Sigmoid colon (tissue), 4 donors: ENCODE measurements around the gene NOL4L.

ENCODE experiments used
- POLR2A ChIP-seq, 2 donors: fragments of 450-650 bp; IDR thresholded peaks; one replicate each; pipeline ENCODE4 v1.6.1; 2016; ENCODE audit warnings: antibody characterized with exemption in 2 of 2, mild to moderate bottlenecking in 2 of 2, moderate library complexity in 2 of 2
- POLR2AphosphoS5 ChIP-seq, 4 donors: sonication (generic); formaldehyde crosslinking; IDR thresholded peaks; one replicate each; pipeline ENCODE4 v1.6.1; 2017; ENCODE audit warnings: antibody characterized with exemption in 4 of 4
- TF ChIP-seq, protein P1 (sequence below), 4 experiments: fragments of 450-650 bp in 3 of 4; fragments of 200-600 bp in 1 of 4; IDR thresholded peaks; one replicate each; pipeline ENCODE4 v1.5.1; 2016 to 2019; ENCODE audit warnings: antibody characterized with exemption in 4 of 4, mild to moderate bottlenecking in 3 of 4, moderate library complexity in 2 of 4

GRCh38 chr20:32404017-32404416 is 181.1 kb downstream of the NOL4L start:
- TF ChIP-seq, protein P1, sequence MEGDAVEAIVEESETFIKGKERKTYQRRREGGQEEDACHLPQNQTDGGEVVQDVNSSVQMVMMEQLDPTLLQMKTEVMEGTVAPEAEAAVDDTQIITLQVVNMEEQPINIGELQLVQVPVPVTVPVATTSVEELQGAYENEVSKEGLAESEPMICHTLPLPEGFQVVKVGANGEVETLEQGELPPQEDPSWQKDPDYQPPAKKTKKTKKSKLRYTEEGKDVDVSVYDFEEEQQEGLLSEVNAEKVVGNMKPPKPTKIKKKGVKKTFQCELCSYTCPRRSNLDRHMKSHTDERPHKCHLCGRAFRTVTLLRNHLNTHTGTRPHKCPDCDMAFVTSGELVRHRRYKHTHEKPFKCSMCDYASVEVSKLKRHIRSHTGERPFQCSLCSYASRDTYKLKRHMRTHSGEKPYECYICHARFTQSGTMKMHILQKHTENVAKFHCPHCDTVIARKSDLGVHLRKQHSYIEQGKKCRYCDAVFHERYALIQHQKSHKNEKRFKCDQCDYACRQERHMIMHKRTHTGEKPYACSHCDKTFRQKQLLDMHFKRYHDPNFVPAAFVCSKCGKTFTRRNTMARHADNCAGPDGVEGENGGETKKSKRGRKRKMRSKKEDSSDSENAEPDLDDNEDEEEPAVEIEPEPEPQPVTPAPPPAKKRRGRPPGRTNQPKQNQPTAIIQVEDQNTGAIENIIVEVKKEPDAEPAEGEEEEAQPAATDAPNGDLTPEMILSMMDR (IDR thresholded peaks at IDR 0.05): no peak
- TF ChIP-seq POLR2AphosphoS5 (IDR thresholded peaks at IDR 0.05) (no peak), POLR2A (IDR thresholded peaks at IDR 0.05) (no peak)
